Fibroblast of skin of right biceps (primary cell): ENCODE measurements around the gene ZHX3.

Experiments
- DNase-seq: peaks from one replicate; pipeline ENCODE4 v3.0.0-alpha.2; 2013

The ZHX3 gene

GRCh38 chr20:41167481-41168253 is 149.9 kb downstream of the ZHX3 start:
- DNase-seq = no peak

- no peak for DNase-seq
These were observed 150.4 kb downstream of the ZHX3 start for GRCh38 chr20:41167118-41167470.

GRCh38 chr20:41166201-41167117 is 151.1 kb downstream of the ZHX3 start:
- DNase-seq = no peak

GRCh38 chr20:41165001-41165882 is 152.3 kb downstream of the ZHX3 start:
- DNase-seq = no peak

GRCh38 chr20:41163821-41164220 is 153.7 kb downstream of the ZHX3 start:
- DNase-seq = no peak

- DNase-seq = no peak
These were observed 155.1 kb downstream of the ZHX3 start for GRCh38 chr20:41162396-41162795.

GRCh38 chr20:41161886-41162285 is 155.6 kb downstream of the ZHX3 start:
- DNase-seq = no peak

GRCh38 chr20:41160686-41161085 is 156.8 kb downstream of the ZHX3 start:
- DNase-seq = no peak

- DNase-seq = no peak
These were observed 158.0 kb downstream of the ZHX3 start for GRCh38 chr20:41159547-41159946.

- no peak for DNase-seq
These were observed 159.4 kb downstream of the ZHX3 start for GRCh38 chr20:41158082-41158625.

- DNase-seq = no peak
These were observed 162.3 kb downstream of the ZHX3 start for GRCh38 chr20:41155261-41155660.

GRCh38 chr20:41154436-41155176 is 162.9 kb downstream of the ZHX3 start:
- DNase-seq = no peak

GRCh38 chr20:41152108-41152757 is 165.3 kb downstream of the ZHX3 start:
- no peak for DNase-seq

- no peak for DNase-seq
These were observed 166.2 kb downstream of the ZHX3 start for GRCh38 chr20:41151134-41151869.

GRCh38 chr20:41150664-41151063 is 166.9 kb downstream of the ZHX3 start:
- peak; percentile 11 for DNase-seq

- DNase-seq = no peak
These were observed 168.6 kb downstream of the ZHX3 start for GRCh38 chr20:41148942-41149341.

GRCh38 chr20:41147767-41148191 is 169.8 kb downstream of the ZHX3 start:
- no peak for DNase-seq

- no peak for DNase-seq
These were observed 171.5 kb downstream of the ZHX3 start for GRCh38 chr20:41145821-41146620.

- DNase-seq = no peak
These were observed 172.2 kb downstream of the ZHX3 start for GRCh38 chr20:41145317-41145716.

GRCh38 chr20:41143354-41143753 is 174.2 kb downstream of the ZHX3 start:
- no peak for DNase-seq
